ENCODE data around the gene SLC35F3.
"Not testable (repeated sequence)": the region's sequence is repeated elsewhere in the genome, so short reads cannot be mapped to it uniquely, and the experiment has no call there.

The SLC35F3 gene

DNA sequence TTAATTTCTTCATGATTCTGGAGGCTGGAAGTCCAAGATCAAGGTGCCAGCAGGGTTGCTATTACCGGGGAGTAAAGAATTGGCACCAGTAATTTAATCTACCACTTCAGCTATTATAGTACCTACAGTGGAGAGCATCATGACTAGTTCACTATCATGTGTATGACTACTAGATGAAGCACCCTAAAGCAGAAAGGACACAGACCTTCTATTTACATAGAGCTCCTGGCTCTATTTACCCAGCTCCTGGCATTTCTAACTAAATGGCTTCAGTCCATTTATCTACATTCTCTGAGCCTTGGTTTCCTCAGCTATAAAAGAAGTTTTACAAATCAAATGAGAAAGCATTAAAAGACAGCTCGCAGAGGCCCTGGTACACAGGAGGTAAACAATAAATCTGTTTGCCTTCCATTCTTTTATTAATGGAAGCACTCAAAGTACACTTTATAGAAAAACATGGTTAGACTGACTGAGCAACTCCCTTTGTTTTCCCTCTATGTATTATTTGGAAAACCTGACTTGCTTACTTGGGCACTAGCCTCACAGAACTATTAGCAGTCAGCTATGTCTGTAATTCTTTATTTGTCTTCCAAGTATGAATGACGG is 203.0 kb downstream of the SLC35F3 start:
- DNase-seq (ENCODE audit: low spot score), result no peak

DNA sequence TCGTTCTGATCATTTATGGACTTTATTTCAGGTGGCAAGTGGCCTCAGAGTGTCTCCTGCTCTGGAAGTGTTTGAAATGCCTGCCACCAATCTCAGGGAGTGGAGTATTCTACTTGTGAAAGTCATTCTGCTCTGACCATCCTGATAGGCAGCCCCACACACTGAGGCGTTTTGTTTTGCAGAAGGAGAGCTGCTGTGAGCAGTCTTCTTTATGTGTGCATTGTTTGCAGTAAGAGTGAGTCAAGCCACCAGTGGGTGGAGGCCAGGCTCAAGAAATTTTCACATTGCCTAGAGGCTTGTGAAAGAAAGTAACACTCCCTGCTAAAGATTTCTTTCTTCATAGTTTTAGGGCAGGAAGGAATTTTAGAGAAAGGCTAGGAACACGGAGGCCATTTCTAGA is 204.4 kb downstream of the SLC35F3 start:
- DNase-seq (ENCODE audit: low spot score), result no peak

DNA sequence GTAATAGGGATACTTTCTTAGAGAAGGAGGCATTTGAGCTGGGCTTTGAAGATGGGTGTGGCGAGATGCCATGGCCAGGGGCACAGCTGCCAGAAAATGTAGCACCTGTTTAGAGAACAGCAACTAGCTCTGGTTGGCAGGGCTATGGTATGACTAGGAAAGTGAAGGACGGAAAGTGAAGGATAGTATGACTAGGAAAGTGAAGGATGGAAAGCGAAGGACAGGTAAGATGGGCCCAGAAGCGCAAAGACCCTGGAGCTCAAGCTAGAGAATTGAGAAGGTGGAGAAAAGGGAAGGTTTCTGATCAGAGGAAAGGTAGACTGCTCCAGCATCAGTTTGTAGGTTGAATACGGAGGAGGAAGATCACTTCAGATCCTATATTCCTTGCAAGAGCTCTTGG is 205.4 kb downstream of the SLC35F3 start:
- DNase-seq (ENCODE audit: low spot score), result no peak

- DNase-seq (ENCODE audit: low spot score), result no peak
Observed at GRCh38 chr1:234111458-234112142, 207.1 kb downstream of the SLC35F3 start.

- DNase-seq (ENCODE audit: low spot score), result peak; percentile 26
Observed at GRCh38 chr1:234114648-234115307, 210.3 kb downstream of the SLC35F3 start.

GRCh38 chr1:234118911-234119310 is 214.4 kb downstream of the SLC35F3 start:
- no peak for DNase-seq (ENCODE audit: low spot score)

- DNase-seq (ENCODE audit: low spot score), result no peak
Observed at GRCh38 chr1:234119431-234119830, 215.0 kb downstream of the SLC35F3 start.

DNA sequence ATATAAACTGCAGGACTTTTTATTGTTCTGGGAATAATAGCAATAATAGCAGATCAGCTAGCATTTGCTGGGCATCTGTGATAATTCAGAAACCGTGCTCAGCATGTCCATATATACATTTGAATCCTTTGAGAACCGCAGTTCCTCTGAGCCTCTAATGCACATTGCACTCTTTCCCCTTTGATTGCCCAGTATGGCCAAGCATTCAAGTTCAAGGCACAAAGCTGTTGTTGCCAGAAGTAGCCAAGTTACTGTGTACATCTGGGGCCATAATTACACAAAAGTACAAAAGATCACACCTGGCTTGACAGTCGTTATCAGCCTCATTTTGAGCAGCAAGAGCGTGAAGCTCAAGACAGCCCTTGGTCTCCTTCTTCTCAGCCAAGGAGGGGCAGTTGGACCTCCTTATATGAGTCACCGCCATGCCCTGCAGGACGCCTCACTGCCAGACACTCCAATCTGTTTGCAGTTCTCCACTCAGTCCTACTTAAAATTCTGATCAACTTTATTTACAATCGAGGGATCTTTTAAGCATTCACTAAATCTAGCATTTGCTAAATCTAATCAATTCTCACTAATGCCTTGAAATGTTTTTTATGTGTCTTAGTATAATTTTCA is 216.0 kb downstream of the SLC35F3 start:
- no peak for DNase-seq (ENCODE audit: low spot score)

GRCh38 chr1:234121659-234122058 is 217.2 kb downstream of the SLC35F3 start:
- not testable (repeated sequence) for DNase-seq (ENCODE audit: low spot score)

GRCh38 chr1:234122571-234122970 is 218.1 kb downstream of the SLC35F3 start:
- not testable (repeated sequence) for DNase-seq (ENCODE audit: low spot score)

GRCh38 chr1:234123867-234124266 is 219.4 kb downstream of the SLC35F3 start:
- no peak for DNase-seq (ENCODE audit: low spot score)

- no peak for DNase-seq (ENCODE audit: low spot score)
Observed at GRCh38 chr1:234125283-234125682, 220.8 kb downstream of the SLC35F3 start.

DNA sequence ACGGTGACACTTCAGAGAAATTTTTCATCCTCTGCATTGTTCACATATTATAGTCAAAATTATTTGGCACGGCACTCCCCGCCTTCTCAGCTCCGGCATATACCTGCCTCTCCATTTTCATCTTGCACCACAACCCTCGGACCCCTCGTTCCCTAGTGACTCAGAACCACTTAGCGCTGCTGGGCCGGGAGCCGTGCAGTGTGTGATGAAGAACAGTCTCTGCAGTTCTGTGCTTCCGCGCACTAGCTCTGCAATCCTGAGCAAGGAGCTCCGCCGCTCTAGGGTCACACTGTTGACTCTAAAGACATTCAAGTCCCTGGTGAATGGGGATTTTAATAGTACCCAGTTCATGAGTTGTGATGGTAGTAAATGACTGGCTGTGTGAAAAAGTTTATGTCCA is 221.2 kb downstream of the SLC35F3 start:
- DNase-seq (ENCODE audit: low spot score), result no peak

GRCh38 chr1:234127026-234127671 is 222.7 kb downstream of the SLC35F3 start:
- DNase-seq (ENCODE audit: low spot score), result no peak

DNA sequence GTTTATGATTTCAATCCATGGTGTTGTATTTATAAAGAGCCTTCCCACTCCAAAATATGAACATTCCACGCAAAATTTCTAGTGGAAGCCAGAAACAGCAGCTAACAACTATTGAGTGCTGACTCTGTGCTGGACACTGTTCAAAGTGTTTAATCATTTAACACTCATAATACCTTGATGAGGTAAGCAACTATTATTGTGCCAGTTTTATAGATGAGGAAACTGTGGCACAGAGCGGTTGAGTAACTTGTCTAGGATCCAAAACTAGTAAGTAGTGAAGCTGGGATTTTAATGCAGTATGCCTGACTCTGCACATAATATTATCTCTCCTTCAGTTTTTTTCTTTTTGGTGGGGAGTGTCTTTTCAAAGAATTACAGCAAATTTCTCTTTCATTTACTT is 228.3 kb downstream of the SLC35F3 start:
- no peak for DNase-seq (ENCODE audit: low spot score)

GRCh38 chr1:234134878-234135277 is 230.4 kb downstream of the SLC35F3 start:
- DNase-seq (ENCODE audit: low spot score), result no peak

DNA sequence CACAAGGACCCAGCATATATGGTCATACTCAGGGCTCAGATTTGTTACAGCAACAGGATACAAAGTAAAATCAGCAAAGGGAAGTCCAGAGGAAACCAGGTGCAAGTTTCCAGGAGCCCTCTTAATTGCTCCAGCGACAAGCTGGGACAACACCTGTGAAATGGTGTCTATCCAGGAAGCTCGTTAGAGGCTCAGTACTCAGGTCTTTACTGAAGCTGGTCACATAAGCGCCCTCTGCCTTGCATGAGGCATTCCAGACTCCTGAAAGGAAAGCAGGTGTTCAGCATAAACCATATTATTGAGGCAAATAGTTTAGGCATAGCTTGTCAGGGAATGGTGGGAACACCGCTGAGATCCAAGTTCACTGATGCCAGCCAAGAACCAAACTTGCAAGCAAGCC is 231.0 kb downstream of the SLC35F3 start:
- no peak for DNase-seq (ENCODE audit: low spot score)

DNA sequence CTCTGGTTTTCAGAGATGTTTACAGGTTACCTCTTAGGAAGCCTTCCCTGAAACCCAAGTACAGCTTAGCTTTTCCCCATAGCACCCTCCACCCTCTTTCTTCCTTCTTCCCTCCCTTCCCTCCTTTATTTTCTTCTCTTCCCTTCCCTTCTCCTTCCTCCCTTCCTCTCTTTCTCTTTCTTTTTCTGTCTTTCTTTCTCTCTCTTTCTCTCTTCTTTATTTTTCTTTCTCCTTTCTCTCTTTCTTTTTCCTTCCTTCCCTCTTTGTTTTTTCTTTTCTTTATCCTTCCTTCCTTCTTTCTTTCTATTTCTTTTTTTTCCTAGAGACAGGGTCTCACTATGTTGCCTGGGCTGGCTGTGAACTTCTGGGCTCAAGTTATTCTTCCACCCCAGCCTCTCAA is 231.6 kb downstream of the SLC35F3 start:
- DNase-seq (ENCODE audit: low spot score), result no peak

GRCh38 chr1:234139966-234140365 is 235.5 kb downstream of the SLC35F3 start:
- no peak for DNase-seq (ENCODE audit: low spot score)

- no peak for DNase-seq (ENCODE audit: low spot score)
Observed at GRCh38 chr1:234140388-234140787, 235.9 kb downstream of the SLC35F3 start.

DNA sequence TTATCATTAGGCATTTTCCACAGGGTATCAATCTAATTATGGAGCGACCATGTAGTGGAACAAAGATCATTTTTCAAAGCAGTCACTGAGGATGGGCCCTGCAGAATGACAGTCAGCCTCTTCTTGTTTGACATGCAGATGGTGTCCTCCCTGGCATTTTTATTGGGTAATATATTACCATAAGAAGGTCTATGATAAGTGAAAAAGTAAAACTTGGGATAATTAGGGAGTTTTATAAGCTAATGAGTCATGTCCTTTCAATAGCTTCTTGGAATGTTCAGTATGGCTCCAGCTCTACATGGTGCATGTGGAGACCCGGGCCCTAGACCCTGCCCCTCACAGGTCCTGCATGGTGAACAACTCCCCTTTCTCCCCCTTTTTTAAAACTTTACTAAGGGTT is 236.5 kb downstream of the SLC35F3 start:
- DNase-seq (ENCODE audit: low spot score), result no peak

GRCh38 chr1:234143681-234144080 is 239.2 kb downstream of the SLC35F3 start:
- DNase-seq (ENCODE audit: low spot score), result no peak

DNA sequence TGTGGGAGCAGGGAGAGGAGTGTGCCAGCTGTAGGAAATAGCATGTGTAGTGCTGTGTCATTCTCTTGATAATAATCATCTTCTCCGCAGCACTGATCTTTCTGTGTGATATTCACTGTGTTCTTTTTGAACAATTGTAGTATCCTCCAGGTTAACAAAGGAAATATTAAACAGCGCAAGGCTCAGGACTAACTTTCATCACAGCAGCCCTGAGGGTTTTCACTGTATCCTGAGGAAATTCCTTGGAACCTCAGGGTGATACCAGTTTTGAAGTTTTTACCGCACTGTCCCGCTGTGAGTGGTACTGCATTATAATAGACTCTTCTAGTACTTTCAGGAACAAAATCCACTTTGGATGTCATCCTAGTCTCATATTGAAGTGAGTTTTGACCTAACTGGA is 240.4 kb downstream of the SLC35F3 start:
- no peak for DNase-seq (ENCODE audit: low spot score)

All from CD4-positive, alpha-beta T cell treated with Interleukin-6 at 100 ng/mL for 8 hours (primary cell).